ENCODE data around the gene TAX1BP3.

DNA sequence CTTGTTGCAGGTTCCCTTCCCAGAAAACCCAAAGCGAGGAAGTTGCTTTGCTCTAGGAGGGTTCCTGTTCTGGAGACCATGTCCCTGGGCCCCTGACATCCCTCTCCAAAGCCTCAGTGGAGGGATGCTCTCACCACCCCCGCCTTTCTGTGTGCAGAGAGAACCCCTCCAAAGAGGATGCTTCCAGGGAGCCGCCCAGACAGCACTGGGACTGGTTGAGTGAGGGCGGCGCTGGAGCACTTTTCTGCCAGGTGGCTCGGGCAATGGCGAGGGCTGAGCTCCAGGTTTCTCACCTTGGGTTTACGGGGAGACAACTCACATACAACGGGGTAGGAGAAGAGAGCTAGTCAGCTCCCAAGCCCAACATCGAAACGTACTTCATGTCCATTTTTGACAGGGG lies 7.5 kb upstream of the TAX1BP3 start:
- TF ChIP-seq, protein P1, sequence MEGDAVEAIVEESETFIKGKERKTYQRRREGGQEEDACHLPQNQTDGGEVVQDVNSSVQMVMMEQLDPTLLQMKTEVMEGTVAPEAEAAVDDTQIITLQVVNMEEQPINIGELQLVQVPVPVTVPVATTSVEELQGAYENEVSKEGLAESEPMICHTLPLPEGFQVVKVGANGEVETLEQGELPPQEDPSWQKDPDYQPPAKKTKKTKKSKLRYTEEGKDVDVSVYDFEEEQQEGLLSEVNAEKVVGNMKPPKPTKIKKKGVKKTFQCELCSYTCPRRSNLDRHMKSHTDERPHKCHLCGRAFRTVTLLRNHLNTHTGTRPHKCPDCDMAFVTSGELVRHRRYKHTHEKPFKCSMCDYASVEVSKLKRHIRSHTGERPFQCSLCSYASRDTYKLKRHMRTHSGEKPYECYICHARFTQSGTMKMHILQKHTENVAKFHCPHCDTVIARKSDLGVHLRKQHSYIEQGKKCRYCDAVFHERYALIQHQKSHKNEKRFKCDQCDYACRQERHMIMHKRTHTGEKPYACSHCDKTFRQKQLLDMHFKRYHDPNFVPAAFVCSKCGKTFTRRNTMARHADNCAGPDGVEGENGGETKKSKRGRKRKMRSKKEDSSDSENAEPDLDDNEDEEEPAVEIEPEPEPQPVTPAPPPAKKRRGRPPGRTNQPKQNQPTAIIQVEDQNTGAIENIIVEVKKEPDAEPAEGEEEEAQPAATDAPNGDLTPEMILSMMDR (IDR thresholded peaks at IDR 0.05): no peak
- TF ChIP-seq POLR2A (IDR thresholded peaks at IDR 0.05): no peak

Data from tibial nerve (tissue), 3 donors.